HG03575 (cell line): Measurements from ENCODE around the gene QKI.
"Not testable (repeated sequence)": the region's sequence is repeated elsewhere in the genome, so short reads cannot be mapped to it uniquely, and the experiment has no call there.

Experiments used
- ATAC-seq: cut with Tn5 transposase; IDR thresholded peaks from one replicate; pipeline ENCODE4 v1.9.1; 2021; ENCODE audit not compliant: unreplicated experiment, insufficient number of reproducible peaks, low FRiP score; ENCODE audit errors: extremely low read depth

Gene QKI

DNA sequence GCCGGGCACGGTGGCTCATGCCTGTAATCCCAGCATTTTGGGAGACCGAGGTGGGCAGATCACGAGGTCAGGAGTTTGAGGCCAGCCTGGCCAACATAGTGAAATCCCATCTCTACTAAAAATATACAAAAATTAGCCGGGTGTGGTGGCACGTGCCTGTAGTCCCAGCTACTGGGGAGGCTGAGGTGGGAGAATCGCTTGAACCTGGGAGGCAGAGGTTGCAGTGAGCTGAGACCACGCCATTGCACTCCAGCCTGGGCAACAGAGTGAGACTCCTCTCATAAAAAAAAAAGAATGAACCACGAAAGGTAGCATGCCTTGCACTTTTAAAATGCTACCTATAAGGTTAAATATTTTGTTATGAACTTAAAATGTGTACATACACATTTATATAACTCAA lies 19.0 kb downstream of the QKI start:
- ATAC-seq, result not testable (repeated sequence)

DNA sequence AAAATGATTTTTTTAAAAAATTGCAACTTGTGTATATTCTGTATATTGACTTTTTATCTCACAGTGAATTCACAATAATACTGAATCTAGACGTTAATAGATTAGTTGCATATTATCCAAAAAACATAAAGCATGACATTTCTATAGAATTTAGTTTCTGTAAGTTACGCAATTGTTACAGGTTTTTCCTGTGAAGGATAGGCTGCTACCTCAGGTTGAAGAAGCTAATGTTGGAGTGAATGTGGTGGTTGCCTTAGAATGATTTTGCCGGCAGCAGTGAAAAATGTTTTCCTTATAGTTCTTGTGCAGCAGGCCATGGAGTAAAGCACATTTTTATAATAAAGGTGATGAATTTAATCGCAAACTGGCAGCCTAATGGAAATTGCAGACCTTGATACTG lies 20.5 kb downstream of the QKI start:
- ATAC-seq, result no peak

GRCh38 chr6:163436843-163437242 lies 22.3 kb downstream of the QKI start:
- no peak for ATAC-seq

GRCh38 chr6:163437466-163437865 lies 22.9 kb downstream of the QKI start:
- no peak for ATAC-seq

DNA sequence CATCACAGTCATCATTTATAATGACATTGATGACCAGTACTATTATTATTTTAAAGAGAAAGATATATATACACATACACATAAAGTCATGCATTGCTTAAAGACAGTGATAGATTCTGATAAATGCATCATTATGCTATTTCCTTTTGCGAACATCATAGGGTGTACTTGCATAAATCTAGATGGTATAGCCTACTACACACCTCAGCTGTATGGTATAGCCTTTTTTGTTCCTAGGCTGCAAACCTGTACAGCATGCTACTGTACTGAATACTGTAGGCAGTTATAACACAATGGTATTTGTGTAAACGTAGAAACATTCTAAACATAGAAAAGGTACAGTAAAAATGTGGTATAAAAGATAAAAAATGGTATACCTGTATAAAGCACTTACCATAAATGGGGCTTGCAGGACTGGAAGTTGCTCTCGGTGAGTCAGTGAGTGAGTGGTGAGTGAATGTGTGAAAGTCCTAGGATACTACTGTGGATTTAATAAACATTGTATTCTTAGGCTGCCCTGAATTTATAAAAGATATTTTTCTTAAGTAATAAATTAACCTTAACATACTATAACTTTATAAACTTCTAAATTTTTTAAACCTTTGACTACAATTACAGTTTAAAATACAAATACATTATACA lies 23.9 kb downstream of the QKI start:
- no peak for ATAC-seq

GRCh38 chr6:163438940-163439335 lies 24.4 kb downstream of the QKI start:
- no peak for ATAC-seq

- not testable (repeated sequence) for ATAC-seq
Measured at GRCh38 chr6:163439390-163439789, 24.9 kb downstream of the QKI start.

DNA sequence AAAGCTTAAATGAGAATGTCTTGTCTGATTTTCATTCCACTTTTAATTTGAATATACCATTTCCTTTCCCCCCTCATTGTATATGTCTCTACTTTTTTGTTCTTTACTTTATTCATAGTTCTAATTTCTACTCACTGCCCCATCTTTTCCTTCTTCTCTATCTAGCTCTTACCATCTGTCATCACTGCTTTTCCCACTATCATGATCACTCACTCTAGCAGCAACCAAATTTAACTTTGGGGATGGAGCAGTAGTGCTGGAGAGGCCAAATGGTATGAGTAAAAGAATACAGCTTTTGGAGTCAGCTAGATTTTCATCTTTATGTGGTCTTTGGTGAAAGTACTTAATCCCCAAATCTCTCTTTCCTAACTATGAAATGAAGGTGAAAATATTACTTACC lies 25.5 kb downstream of the QKI start:
- ATAC-seq, result no peak

- ATAC-seq, result no peak
Measured at GRCh38 chr6:163442336-163442735, 27.8 kb downstream of the QKI start.

DNA sequence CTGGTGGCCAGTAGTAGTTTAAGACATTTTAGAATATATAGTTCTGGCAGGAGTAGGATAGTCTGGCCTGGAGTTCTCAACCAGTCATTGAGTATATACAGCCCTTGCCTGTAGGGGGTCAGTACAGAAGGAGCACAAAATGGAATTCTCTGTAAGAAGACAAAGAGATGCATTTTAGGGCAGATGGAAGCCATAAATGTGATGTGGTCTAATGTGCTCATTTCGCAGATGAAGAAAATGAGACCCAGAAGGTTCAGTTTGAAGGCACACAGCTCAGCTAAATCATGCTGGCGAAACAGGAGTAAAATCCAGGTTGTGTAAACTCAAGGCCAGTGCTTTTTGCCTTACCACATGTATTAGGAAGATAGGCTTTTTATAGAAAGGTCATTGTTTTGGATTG lies 29.6 kb downstream of the QKI start:
- no peak for ATAC-seq

GRCh38 chr6:163446549-163446948 lies 32.0 kb downstream of the QKI start:
- no peak for ATAC-seq

DNA sequence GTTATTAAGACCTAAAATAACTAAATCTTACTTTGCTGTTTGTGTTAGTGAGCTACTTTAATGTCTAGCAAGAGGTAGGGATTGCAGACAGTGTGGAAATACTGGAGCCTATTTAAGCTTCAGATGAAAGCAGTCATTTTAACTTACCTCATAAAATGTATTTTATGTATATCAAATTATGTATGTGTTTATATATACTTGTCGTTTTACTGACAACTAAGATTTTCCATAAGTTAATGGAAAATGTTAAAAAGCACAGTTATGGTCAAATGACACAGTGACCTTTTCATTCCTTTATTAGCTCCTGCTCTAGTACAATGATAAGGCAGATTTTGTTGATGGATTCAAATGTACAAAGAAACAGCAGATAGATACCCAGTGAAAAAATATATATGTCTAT lies 34.6 kb downstream of the QKI start:
- no peak for ATAC-seq

DNA sequence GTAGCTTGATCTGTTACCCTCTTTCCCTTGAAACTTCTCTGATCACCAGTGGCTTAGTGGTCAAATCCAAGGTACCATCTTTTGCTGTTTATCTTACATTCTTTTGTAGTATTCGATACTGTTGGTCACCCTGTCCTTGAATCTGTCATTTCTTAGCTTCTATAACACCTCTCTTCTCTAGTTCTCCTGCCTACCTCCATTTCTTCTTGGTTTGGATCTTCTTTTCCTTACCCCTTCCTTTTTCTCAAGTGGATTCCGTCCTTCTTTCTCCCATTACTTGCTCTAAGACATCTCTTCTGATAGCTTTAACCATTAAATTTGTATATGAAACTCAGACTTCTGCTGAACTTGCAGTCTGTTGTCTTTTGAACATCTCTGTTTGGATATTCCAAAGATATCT lies 39.9 kb downstream of the QKI start:
- no peak for ATAC-seq

- no peak for ATAC-seq
Measured at GRCh38 chr6:163455552-163455951, 41.0 kb downstream of the QKI start.

GRCh38 chr6:163457637-163458561 lies 43.4 kb downstream of the QKI start:
- no peak for ATAC-seq

GRCh38 chr6:163459007-163459406 lies 44.5 kb downstream of the QKI start:
- no peak for ATAC-seq

DNA sequence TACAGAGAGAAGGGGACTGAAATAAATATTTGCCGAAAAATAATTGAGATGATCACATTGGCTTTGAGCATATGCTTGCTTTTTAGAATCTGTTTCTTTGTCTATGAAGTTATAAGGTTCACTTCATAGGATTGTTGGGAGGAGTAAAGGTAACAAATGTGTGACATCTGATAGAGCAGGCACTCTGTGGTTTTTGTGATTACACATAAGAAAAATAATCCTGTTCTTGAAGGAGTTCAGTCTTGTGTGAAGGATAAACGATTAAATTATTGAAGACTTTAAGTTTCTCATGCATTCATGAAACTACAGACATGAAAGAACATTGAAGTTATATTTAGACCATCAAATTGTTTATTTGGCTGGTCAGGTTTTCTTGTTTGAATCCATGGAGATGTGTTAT lies 45.0 kb downstream of the QKI start:
- ATAC-seq, result no peak

DNA sequence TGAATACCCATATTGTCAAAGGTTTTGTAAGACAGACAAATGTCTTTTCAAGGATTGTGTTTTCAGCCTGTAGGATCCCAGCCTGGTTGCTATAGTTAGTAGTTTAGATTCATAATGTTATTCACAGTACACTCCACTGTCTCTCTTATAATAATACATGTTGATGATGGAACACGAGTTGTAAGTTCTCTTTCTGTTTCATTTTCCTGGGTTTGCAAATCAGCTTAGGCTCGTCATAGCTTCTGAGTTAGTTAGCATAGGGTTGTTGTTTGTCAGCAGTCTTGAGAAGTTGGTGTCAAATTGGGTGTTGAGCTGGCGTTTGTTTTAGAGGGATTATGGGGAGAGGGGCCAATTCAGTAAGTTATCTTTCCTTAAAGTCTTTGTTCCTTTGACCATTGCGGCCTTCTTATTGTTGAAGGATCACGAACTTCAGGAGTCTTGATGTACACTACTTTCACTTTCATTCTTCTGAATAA lies 45.8 kb downstream of the QKI start:
- ATAC-seq, result peak; percentile 75

DNA sequence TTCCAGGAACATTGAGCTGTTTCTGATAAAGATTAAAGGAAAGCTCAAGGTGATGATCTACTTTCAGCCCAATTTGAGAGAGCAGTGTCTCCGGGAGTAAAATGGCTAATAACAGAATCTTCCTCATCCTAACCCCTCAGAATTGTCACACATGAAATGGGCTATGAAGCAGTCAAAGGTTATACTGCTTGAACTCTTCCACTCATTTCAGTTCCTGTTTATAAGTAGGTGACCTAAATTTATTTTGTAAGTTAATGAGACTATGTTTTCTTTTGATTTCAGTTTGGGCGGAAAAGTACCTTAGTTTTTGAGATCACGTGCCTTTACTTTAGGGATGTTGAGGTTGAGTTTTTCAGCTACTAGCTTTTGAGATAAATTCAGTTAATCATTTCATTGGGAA lies 47.2 kb downstream of the QKI start:
- no peak for ATAC-seq

- ATAC-seq, result no peak
Measured at GRCh38 chr6:163463180-163463579, 48.7 kb downstream of the QKI start.
